ENCODE measurements around the gene MON1A.

DNA sequence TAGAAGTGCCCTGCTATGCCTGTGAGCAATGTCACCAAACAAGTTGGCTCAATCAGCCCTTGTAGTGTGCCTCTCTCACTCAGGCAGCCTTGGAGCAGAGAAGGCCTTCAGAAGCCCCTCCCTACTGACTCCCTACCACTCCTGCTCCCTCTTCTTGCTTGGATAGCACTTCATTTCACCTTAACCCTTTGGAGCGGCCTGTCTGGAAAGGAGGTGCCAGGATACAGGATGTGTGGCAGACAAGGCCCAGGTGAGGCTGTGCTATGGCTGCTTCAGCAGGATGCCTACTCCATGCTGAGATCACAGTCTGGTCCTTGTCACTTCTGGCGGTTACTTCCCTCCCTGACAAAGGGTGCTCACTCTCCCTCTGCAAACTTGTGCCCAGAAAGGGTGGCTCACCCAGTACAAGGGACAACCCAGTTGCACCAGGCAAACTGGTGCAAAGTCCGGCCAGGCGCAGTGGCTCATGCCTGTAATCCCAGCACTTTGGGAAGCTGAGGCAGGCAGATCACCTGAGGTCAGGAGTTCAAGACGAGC is 1.1 kb downstream of the MON1A start:
- TF ChIP-seq, protein P1, sequence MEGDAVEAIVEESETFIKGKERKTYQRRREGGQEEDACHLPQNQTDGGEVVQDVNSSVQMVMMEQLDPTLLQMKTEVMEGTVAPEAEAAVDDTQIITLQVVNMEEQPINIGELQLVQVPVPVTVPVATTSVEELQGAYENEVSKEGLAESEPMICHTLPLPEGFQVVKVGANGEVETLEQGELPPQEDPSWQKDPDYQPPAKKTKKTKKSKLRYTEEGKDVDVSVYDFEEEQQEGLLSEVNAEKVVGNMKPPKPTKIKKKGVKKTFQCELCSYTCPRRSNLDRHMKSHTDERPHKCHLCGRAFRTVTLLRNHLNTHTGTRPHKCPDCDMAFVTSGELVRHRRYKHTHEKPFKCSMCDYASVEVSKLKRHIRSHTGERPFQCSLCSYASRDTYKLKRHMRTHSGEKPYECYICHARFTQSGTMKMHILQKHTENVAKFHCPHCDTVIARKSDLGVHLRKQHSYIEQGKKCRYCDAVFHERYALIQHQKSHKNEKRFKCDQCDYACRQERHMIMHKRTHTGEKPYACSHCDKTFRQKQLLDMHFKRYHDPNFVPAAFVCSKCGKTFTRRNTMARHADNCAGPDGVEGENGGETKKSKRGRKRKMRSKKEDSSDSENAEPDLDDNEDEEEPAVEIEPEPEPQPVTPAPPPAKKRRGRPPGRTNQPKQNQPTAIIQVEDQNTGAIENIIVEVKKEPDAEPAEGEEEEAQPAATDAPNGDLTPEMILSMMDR (IDR thresholded peaks at IDR 0.05; ENCODE audit: low read length), result no peak
- TF ChIP-seq EZH2 (optimal IDR thresholded peaks at IDR 0.05; ENCODE audit: low read depth, low read length), result no peak
